Measurements from ENCODE around the gene SNX10. TPM values are rescaled to one million over a fixed set of nuclear protein-coding genes. Genes with fewer than 3 reads are reported as not detected.
A peak's percentile ranks its signal among the peaks of the same experiment; 100 is the strongest.

Gene SNX10
- total RNA-seq, 4 donors from 2014 or later: 1.5 to 5.9 (median 3.1) TPM; not detected in 1

- H3K27ac ChIP-seq: peak overlapping the region in 3 of 4 donors; percentile 5 to 32 (median 21)
- WGBS, 2 donors (ENCODE audit: low coverage in 1 of 2): 73 to 78% methylated on average over 5 to 9 of the region's 9 CpGs
- in situ Hi-C loops (cut with MboI; ENCODE audit: low pct_ligation_motif_present in 1 of 4, low pct_unique_long_range_greater_than_20kb in 1 of 4, low sequenced_read_pairs in 3 of 4): no loop called here
- no peaks in the 10 kb centered on the region for H3K9me3 ChIP-seq
- no peak overlapping the region for H3K4me3 ChIP-seq
- TF ChIP-seq POLR2AphosphoS5 (IDR thresholded peaks at IDR 0.05) (no peak), EP300 (IDR thresholded peaks at IDR 0.05; ENCODE audit: low read depth) (no peak), CTCF (IDR thresholded peaks at IDR 0.05) (no peak), POLR2A (IDR thresholded peaks at IDR 0.05) (no peak)
- no peaks in the 10 kb centered on the region for H3K4me1 ChIP-seq
- no peaks in the 10 kb centered on the region for H3K27me3 ChIP-seq
- intact Hi-C loops (cut with DNase I; ENCODE audit: low total_unique reads): no loop called here
- H3K36me3 ChIP-seq: no peaks in the 10 kb centered on the region
- no peak for DNase-seq
Observed at GRCh38 chr7:26305090-26305868, 13.6 kb downstream of the SNX10 start.

GRCh38 chr7:26305869-26306665 lies 14.4 kb downstream of the SNX10 start:
- peak overlapping the region in 1 of 4 donors; percentile 32 for H3K27ac ChIP-seq
- intact Hi-C loops (cut with DNase I; ENCODE audit: low total_unique reads): no loop called here

DNA sequence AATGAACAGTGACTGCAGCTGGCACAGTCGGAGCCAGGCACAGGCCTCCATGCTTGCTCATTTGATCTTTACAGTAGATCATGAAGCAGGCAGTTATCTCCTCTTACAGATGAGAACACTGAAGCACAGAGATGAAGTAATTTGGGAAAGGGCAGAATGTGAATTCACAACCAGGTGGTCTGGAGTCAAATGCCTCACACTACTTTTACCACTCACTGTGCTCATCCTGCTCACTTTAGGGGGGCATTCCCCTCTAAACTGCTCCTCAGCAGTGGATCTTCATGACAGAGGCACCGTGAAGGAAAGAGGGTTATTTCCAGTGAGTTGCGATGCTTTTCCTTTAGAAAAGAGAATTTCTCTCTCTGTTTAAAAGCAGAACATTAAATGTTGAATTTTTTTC lies 15.1 kb downstream of the SNX10 start:
- in situ Hi-C loops (cut with MboI; ENCODE audit: low pct_ligation_motif_present in 1 of 4, low pct_unique_long_range_greater_than_20kb in 1 of 4, low sequenced_read_pairs in 3 of 4): no loop called here
- Histone ChIP-seq H3K4me1 (peaks cover 0 to 1% (median 0%) of the 10 kb centered on the region in 4 donors), H3K27ac (peak overlapping the region in 3 of 4 donors; percentile 8 to 45 (median 32)), H3K27me3 (no peaks in the 10 kb centered on the region), H3K9me3 (no peaks in the 10 kb centered on the region), H3K36me3 (no peaks in the 10 kb centered on the region), H3K4me3 (no peak overlapping the region)
- no peak for DNase-seq
- TF ChIP-seq EP300 (IDR thresholded peaks at IDR 0.05; ENCODE audit: low read depth) (no peak), POLR2A (IDR thresholded peaks at IDR 0.05) (no peak), POLR2AphosphoS5 (IDR thresholded peaks at IDR 0.05) (no peak), CTCF (IDR thresholded peaks at IDR 0.05) (no peak)
- 76 to 90% methylated on average over 2 to 3 of the region's 3 CpGs for WGBS, 2 donors (ENCODE audit: low coverage in 1 of 2)
- intact Hi-C loops (cut with DNase I; ENCODE audit: low total_unique reads): no loop called here

More at GRCh38 chr7:26305869-26306665, 14.4 kb downstream of the SNX10 start:
- TF ChIP-seq CTCF (IDR thresholded peaks at IDR 0.05): no peak
- no peak for TF ChIP-seq POLR2AphosphoS5 (IDR thresholded peaks at IDR 0.05)
- no peak for TF ChIP-seq EP300 (IDR thresholded peaks at IDR 0.05; ENCODE audit: low read depth)
- TF ChIP-seq POLR2A (IDR thresholded peaks at IDR 0.05): no peak
- Histone ChIP-seq H3K4me1 (no peaks in the 10 kb centered on the region), H3K27me3 (no peaks in the 10 kb centered on the region), H3K9me3 (no peaks in the 10 kb centered on the region), H3K4me3 (no peak overlapping the region), H3K36me3 (no peaks in the 10 kb centered on the region)
- in situ Hi-C loops (cut with MboI; ENCODE audit: low pct_ligation_motif_present in 1 of 4, low pct_unique_long_range_greater_than_20kb in 1 of 4, low sequenced_read_pairs in 3 of 4): no loop called here
- DNase-seq: no peak
- 85 to 88% methylated on average over 8 to 16 of the region's 16 CpGs for WGBS, 2 donors (ENCODE audit: low coverage in 1 of 2)

DNA sequence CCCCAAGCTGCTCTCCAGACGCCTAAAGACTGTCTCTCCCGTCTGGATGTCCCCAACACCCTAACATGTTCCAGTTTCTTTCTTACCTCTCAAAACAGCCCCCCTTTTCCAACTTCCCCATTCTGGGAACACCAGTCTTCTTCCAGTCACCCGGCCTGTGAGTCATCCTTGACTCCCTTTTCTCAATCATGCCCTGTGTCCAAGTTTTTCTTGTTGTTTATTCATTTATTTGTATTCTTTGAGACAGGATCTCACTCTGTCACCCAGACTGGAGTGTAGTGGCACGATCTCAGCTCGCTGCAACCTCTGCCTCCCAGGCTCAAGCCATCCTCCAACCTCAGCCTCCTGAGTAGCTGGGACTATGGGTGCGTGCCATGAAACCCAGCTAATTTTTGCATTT lies 15.6 kb downstream of the SNX10 start:
- H3K27me3 ChIP-seq: no peaks in the 10 kb centered on the region
- peak overlapping the region in 3 of 4 donors; percentile 8 to 45 (median 32) for H3K27ac ChIP-seq
- no peak overlapping the region for H3K4me3 ChIP-seq
- no peaks in the 10 kb centered on the region for H3K9me3 ChIP-seq
- peak; percentile 23 for DNase-seq
- H3K4me1 ChIP-seq: peaks cover 0 to 6% (median 0%) of the 10 kb centered on the region in 4 donors
- 74 to 77% methylated on average over 3 to 6 of the region's 6 CpGs for WGBS, 2 donors (ENCODE audit: low coverage in 1 of 2)
- TF ChIP-seq CTCF (IDR thresholded peaks at IDR 0.05) (no peak), EP300 (IDR thresholded peaks at IDR 0.05; ENCODE audit: low read depth) (no peak), POLR2AphosphoS5 (IDR thresholded peaks at IDR 0.05) (no peak), POLR2A (IDR thresholded peaks at IDR 0.05) (no peak)
- in situ Hi-C loops (cut with MboI; ENCODE audit: low pct_ligation_motif_present in 1 of 4, low pct_unique_long_range_greater_than_20kb in 1 of 4, low sequenced_read_pairs in 3 of 4) (no loop called here), intact Hi-C loops (cut with DNase I; ENCODE audit: low total_unique reads) (no loop called here)
- no peaks in the 10 kb centered on the region for H3K36me3 ChIP-seq
